Measurements from ENCODE around the gene SPATA4. TPM values are rescaled to one million over a fixed set of nuclear protein-coding genes. Genes with fewer than 3 reads are reported as not detected.

The SPATA4 gene
- total and polyA plus RNA-seq, 10 of the 15 experiments (the other 5 are each of a cell fraction or from before 2014, with no cell fraction given) = not detected

DNA sequence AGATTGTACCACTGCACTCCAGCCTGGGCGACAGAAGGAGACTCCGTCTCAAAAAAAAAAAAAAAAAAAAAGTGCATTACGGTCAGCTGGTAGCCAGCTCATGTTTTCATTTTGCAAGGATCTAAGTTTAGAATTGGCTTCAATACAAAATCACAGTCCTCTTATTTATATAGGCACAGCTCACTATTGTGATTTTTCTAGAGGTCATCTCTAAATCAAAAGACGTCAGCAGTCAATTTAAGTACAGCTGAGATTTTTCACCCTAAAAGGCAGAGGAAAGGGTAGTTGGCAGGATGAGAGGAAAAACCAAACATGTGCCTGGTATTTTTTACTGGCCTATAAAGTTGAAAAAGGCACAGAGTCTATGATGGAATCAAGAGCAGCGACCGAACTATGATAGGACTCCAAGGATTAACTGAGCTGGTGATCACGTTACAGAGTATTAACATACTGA, 42.8 kb upstream of the SPATA4 start (continued):
- no peak for TF ChIP-seq POLR2AphosphoS5 (IDR thresholded peaks at IDR 0.05; ENCODE audit: low read length)
- TF ChIP-seq CBFB (IDR thresholded peaks at IDR 0.05; ENCODE audit: low read depth) = no peak
- TF ChIP-seq SRF (IDR thresholded peaks at IDR 0.05; ENCODE audit: low read depth in 2 of 2, low read length in 2 of 2) = no peak

DNA sequence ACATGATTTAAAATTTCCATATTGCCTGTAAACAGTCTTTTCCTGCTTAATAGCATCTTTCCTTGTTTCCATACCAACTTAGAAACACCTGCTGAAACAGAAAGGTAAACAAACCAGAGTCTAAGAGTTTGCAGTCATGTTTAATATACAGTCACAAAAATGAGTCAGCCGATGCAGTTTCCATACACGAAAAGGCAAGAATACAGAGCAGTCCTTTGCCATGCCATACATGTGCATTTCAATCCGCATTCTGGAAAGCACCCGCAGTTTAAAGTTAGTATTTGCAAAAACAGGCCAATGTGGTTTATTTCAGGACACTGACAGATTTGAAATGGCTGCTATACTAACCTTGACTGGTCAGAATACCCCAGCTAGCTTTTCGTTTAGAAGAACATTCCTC, 41.6 kb upstream of the SPATA4 start:
- POLR2A ChIA-PET = no interaction called here
- WGBS (ENCODE audit: insufficient coverage, insufficient replicate concordance, low lambda C conversion rate, missing lambda C conversion rate) = 24% methylated on average over 5 of the region's 5 CpGs
- TF ChIP-seq, protein P1, sequence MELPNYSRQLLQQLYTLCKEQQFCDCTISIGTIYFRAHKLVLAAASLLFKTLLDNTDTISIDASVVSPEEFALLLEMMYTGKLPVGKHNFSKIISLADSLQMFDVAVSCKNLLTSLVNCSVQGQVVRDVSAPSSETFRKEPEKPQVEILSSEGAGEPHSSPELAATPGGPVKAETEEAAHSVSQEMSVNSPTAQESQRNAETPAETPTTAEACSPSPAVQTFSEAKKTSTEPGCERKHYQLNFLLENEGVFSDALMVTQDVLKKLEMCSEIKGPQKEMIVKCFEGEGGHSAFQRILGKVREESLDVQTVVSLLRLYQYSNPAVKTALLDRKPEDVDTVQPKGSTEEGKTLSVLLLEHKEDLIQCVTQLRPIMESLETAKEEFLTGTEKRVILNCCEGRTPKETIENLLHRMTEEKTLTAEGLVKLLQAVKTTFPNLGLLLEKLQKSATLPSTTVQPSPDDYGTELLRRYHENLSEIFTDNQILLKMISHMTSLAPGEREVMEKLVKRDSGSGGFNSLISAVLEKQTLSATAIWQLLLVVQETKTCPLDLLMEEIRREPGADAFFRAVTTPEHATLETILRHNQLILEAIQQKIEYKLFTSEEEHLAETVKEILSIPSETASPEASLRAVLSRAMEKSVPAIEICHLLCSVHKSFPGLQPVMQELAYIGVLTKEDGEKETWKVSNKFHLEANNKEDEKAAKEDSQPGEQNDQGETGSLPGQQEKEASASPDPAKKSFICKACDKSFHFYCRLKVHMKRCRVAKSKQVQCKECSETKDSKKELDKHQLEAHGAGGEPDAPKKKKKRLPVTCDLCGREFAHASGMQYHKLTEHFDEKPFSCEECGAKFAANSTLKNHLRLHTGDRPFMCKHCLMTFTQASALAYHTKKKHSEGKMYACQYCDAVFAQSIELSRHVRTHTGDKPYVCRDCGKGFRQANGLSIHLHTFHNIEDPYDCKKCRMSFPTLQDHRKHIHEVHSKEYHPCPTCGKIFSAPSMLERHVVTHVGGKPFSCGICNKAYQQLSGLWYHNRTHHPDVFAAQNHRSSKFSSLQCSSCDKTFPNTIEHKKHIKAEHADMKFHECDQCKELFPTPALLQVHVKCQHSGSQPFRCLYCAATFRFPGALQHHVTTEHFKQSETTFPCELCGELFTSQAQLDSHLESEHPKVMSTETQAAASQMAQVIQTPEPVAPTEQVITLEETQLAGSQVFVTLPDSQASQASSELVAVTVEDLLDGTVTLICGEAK (IDR thresholded peaks at IDR 0.05; ENCODE audit: borderline replicate concordance) = no peak
- TF ChIP-seq, protein P2, sequence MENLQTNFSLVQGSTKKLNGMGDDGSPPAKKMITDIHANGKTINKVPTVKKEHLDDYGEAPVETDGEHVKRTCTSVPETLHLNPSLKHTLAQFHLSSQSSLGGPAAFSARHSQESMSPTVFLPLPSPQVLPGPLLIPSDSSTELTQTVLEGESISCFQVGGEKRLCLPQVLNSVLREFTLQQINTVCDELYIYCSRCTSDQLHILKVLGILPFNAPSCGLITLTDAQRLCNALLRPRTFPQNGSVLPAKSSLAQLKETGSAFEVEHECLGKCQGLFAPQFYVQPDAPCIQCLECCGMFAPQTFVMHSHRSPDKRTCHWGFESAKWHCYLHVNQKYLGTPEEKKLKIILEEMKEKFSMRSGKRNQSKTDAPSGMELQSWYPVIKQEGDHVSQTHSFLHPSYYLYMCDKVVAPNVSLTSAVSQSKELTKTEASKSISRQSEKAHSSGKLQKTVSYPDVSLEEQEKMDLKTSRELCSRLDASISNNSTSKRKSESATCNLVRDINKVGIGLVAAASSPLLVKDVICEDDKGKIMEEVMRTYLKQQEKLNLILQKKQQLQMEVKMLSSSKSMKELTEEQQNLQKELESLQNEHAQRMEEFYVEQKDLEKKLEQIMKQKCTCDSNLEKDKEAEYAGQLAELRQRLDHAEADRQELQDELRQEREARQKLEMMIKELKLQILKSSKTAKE (IDR thresholded peaks at IDR 0.05; ENCODE audit: low read depth, poor library complexity, severe bottlenecking) = no peak
- TF ChIP-seq ZNF384 (IDR thresholded peaks at IDR 0.05; ENCODE audit: borderline replicate concordance, low read depth, low read length) (no peak), PAX5 (IDR thresholded peaks at IDR 0.05; ENCODE audit: borderline replicate concordance, low read depth, low read length) (no peak), CBFB (IDR thresholded peaks at IDR 0.05; ENCODE audit: low read depth) (no peak), FOXM1 (IDR thresholded peaks at IDR 0.05; ENCODE audit: low read depth, low read length) (no peak), ZNF217 (IDR thresholded peaks at IDR 0.05) (no peak)
- TF ChIP-seq, protein P3, sequence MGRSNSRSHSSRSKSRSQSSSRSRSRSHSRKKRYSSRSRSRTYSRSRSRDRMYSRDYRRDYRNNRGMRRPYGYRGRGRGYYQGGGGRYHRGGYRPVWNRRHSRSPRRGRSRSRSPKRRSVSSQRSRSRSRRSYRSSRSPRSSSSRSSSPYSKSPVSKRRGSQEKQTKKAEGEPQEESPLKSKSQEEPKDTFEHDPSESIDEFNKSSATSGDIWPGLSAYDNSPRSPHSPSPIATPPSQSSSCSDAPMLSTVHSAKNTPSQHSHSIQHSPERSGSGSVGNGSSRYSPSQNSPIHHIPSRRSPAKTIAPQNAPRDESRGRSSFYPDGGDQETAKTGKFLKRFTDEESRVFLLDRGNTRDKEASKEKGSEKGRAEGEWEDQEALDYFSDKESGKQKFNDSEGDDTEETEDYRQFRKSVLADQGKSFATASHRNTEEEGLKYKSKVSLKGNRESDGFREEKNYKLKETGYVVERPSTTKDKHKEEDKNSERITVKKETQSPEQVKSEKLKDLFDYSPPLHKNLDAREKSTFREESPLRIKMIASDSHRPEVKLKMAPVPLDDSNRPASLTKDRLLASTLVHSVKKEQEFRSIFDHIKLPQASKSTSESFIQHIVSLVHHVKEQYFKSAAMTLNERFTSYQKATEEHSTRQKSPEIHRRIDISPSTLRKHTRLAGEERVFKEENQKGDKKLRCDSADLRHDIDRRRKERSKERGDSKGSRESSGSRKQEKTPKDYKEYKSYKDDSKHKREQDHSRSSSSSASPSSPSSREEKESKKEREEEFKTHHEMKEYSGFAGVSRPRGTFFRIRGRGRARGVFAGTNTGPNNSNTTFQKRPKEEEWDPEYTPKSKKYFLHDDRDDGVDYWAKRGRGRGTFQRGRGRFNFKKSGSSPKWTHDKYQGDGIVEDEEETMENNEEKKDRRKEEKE (IDR thresholded peaks at IDR 0.05) = no peak
- TF ChIP-seq, protein P4, sequence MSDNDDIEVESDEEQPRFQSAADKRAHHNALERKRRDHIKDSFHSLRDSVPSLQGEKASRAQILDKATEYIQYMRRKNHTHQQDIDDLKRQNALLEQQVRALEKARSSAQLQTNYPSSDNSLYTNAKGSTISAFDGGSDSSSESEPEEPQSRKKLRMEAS (IDR thresholded peaks at IDR 0.05; ENCODE audit: low read depth, low read length) = no peak
- TF ChIP-seq, protein P5, sequence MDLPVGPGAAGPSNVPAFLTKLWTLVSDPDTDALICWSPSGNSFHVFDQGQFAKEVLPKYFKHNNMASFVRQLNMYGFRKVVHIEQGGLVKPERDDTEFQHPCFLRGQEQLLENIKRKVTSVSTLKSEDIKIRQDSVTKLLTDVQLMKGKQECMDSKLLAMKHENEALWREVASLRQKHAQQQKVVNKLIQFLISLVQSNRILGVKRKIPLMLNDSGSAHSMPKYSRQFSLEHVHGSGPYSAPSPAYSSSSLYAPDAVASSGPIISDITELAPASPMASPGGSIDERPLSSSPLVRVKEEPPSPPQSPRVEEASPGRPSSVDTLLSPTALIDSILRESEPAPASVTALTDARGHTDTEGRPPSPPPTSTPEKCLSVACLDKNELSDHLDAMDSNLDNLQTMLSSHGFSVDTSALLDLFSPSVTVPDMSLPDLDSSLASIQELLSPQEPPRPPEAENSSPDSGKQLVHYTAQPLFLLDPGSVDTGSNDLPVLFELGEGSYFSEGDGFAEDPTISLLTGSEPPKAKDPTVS (IDR thresholded peaks at IDR 0.05; ENCODE audit: low read depth, low read length) = no peak

More for the DNA sequence above, 41.6 kb upstream of the SPATA4 start:
- ChIA-PET RAD21 (ENCODE audit: unreplicated experiment) (no interaction called here), CTCF (no interaction called here), SMC1A (ENCODE audit: uncharacterized antibody, unreplicated experiment) (no interaction called here)
- Histone ChIP-seq H3K9me3 (replicated peaks; ENCODE audit: control insufficient read depth, insufficient read depth, low read length) (no peaks in the 10 kb centered on the region), H3K9ac (ENCODE audit: control insufficient read depth, insufficient read depth, low read length) (no peak overlapping the region), H3K4me2 (ENCODE audit: control insufficient read depth, insufficient read depth) (no peak overlapping the region), H3K36me3 (ENCODE audit: control insufficient read depth in 2 of 2, insufficient read depth in 2 of 2, low read length in 1 of 2) (no peaks in the 10 kb centered on the region), H3K79me2 (ENCODE audit: control insufficient read depth, insufficient read depth, low read length) (no peaks in the 10 kb centered on the region), H2AFZ (ENCODE audit: control insufficient read depth, low read depth, low read length) (no peak overlapping the region), H3K27me3 (replicated peaks in 1 of 2; ENCODE audit: control insufficient read depth in 2 of 2, insufficient read depth in 2 of 2, low read length in 1 of 2) (no peaks in the 10 kb centered on the region), H3K4me3 (no peak overlapping the region), H3K4me1 (ENCODE audit: control insufficient read depth, insufficient read depth, low read length) (no peaks in the 10 kb centered on the region), H4K20me1 (ENCODE audit: control insufficient read depth, insufficient read depth) (no peaks in the 10 kb centered on the region), H3K27ac (ENCODE audit: control insufficient read depth, insufficient read depth) (no peak overlapping the region)
- DNase-seq (ENCODE audit: low read depth, low spot score) = no peak
- ATAC-seq = no peak
- intact Hi-C loops (cut with micrococcal nuclease; ENCODE audit: unreplicated experiment) = no loop called here
- FAIRE-seq = no peak
- in situ Hi-C loops (cut with MboI) = no loop called here
- no TSS peak for BruUV-seq (replicated peaks)
